ENCODE data around the gene STK39.

The STK39 gene

GRCh38 chr2:167928434-167928833 lies 319.0 kb downstream of the STK39 start:
- H3K4me3 ChIP-seq (ENCODE audit: low read depth, low read length), result no peak overlapping the region
- in situ Hi-C loops (cut with HindIII; ENCODE audit: low sequenced_read_pairs), result no loop called here
- no peak for TF ChIP-seq CTCF (IDR thresholded peaks at IDR 0.05; ENCODE audit: low read depth, low read length, missing control alignments)
- no peak for DNase-seq (ENCODE audit: low read depth)

GRCh38 chr2:167925758-167926157 lies 321.6 kb downstream of the STK39 start:
- in situ Hi-C loops (cut with HindIII; ENCODE audit: low sequenced_read_pairs), result no loop called here
- TF ChIP-seq CTCF (IDR thresholded peaks at IDR 0.05; ENCODE audit: low read depth, low read length, missing control alignments), result no peak
- no peak for DNase-seq (ENCODE audit: low read depth)
- no peak overlapping the region for H3K4me3 ChIP-seq (ENCODE audit: low read depth, low read length)

DNA sequence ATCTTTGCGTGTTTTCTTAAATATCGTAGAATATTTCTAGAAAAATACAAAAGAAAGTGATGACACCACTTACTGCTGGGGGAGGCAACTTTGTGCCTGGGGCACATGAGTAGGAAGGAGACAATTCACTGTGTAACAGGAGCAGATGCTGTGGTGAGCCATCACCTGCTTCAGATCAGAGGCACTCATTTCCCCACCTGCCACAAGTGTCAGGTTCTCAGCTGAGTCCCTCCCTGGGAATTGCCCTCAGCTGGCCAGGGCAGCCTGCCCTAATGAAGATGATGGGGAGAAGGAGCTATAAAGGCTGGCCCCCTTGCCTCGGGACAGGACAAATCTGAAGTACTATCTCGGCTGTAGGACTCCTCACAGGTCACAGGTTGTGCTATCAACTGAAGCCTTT lies 322.8 kb downstream of the STK39 start:
- no peak for DNase-seq (ENCODE audit: low read depth)
- in situ Hi-C loops (cut with HindIII; ENCODE audit: low sequenced_read_pairs), result no loop called here
- H3K4me3 ChIP-seq (ENCODE audit: low read depth, low read length), result no peak overlapping the region
- no peak for TF ChIP-seq CTCF (IDR thresholded peaks at IDR 0.05; ENCODE audit: low read depth, low read length, missing control alignments)

DNA sequence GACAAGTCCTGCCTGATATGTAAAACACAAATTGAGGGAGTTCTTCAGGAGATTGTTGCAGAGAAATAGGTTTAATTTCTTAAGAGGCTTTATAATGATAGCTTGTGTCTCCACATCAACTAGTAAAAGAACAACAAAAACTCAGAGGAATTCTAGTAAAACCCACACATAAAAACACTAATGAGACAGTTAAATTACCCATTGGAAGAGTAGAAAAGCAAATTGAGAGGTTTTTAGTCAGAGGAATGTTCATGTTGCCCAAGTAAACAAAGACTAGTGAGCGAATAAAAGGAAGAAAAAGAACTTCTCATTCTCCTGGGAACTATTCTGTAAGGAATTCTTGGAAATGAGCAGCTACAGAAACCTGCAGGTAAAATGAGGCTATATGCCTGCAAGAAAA lies 330.6 kb downstream of the STK39 start:
- H3K4me3 ChIP-seq (ENCODE audit: low read depth, low read length), result no peak overlapping the region
- no peak for TF ChIP-seq CTCF (IDR thresholded peaks at IDR 0.05; ENCODE audit: low read depth, low read length, missing control alignments)
- no peak for DNase-seq (ENCODE audit: low read depth)
- in situ Hi-C loops (cut with HindIII; ENCODE audit: low sequenced_read_pairs), result no loop called here

DNA sequence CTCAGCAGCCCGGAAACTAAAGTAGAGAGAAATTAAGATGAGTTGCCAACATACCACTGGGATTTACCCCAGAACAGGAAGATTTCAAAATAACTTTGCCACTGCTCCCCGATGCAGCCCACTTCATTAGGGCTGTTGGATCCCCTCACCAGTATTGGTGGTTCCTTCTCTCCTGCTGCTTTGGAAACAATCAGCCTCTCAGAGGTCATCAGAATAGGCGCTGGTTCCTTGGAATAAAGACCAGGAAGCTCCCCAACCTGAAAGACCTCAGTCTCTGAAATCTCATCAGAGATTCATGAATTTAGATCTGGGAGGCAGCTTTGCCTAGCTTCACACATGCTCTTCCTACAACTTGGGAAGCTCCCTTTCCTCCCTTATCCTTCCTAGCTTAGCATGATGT lies 332.4 kb downstream of the STK39 start:
- DNase-seq (ENCODE audit: low read depth), result no peak
- in situ Hi-C loops (cut with HindIII; ENCODE audit: low sequenced_read_pairs), result no loop called here
- no peak overlapping the region for H3K4me3 ChIP-seq (ENCODE audit: low read depth, low read length)
- TF ChIP-seq CTCF (IDR thresholded peaks at IDR 0.05; ENCODE audit: low read depth, low read length, missing control alignments), result no peak

DNA sequence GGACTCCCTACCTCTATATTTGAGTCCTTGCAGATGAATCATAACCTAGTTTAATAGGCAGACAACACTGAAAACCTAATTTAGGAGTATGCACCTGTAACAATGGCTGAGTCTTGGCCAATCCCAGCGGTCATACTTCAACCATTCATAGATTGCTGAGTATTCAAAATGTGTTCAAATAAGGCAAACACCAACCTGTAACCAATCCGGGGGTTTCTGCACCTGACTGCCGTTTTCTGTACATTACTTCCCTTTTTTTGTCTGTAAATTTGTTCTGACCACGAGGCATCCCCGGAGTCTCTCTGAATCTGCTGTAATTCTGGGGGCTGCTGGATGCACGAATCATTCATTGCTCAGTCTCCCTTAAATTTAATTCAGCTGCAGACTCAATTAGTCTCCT lies 338.6 kb downstream of the STK39 start:
- H3K4me3 ChIP-seq (ENCODE audit: low read depth, low read length), result no peak overlapping the region
- in situ Hi-C loops (cut with HindIII; ENCODE audit: low sequenced_read_pairs), result no loop called here
- TF ChIP-seq CTCF (IDR thresholded peaks at IDR 0.05; ENCODE audit: low read depth, low read length, missing control alignments), result no peak
- DNase-seq (ENCODE audit: low read depth), result no peak

DNA sequence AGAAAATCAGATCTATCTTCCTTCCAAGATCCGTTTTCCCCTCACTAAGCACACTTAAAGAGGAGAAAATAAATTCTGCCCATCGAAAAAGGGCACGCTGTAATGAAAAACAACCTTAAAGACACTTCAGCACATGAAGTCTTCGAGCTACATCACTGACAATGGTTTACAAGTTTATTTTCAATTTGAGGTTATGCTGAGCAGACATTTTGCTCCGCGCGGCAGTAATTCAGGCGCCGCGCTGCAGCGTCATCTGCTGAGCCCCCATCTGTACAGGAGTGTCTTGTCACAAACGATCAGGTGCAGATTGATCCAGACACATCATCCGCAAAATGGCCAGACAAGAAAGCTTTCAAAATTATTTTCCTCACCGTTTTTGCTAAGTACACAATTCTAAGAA lies 341.7 kb downstream of the STK39 start:
- in situ Hi-C loops (cut with HindIII; ENCODE audit: low sequenced_read_pairs), result no loop called here
- no peak for DNase-seq (ENCODE audit: low read depth)
- H3K4me3 ChIP-seq (ENCODE audit: low read depth, low read length), result no peak overlapping the region
- no peak for TF ChIP-seq CTCF (IDR thresholded peaks at IDR 0.05; ENCODE audit: low read depth, low read length, missing control alignments)

All from astrocyte of the cerebellum (primary cell).